Duodenal mucosa (tissue), 2 donors: ENCODE measurements around the gene ST6GAL1.
"Not testable (repeated sequence)": the region's sequence is repeated elsewhere in the genome, so short reads cannot be mapped to it uniquely, and the experiment has no call there.

Experiments
- H3K27ac ChIP-seq: one replicate; pipeline ENCODE4 v1.7.0; 2013; ENCODE audit warnings: low read depth, low read length
- H3K27me3 ChIP-seq, 2 donors: one replicate each; pipeline ENCODE4 v1.7.0; 2013; ENCODE audit warnings: low read length in 2 of 2, control low read depth in 1 of 2; ENCODE audit not compliant: insufficient read depth in 2 of 2, control insufficient read depth in 1 of 2
- H3K36me3 ChIP-seq, 2 donors: one replicate each; pipeline ENCODE4 v1.7.0; 2013; ENCODE audit warnings: low read length in 2 of 2, control low read depth in 1 of 2; ENCODE audit not compliant: insufficient read depth in 2 of 2, control insufficient read depth in 1 of 2
- H3K4me1 ChIP-seq, 2 donors: one replicate each; pipeline ENCODE4 v1.7.0; 2013; ENCODE audit warnings: low read length in 2 of 2, control low read depth in 1 of 2; ENCODE audit not compliant: insufficient read depth in 2 of 2, control insufficient read depth in 1 of 2
- H3K4me3 ChIP-seq, 2 donors: one replicate each; pipeline ENCODE4 v1.7.0; 2013; ENCODE audit warnings: low read length in 2 of 2, low read depth in 1 of 2
- H3K9ac ChIP-seq, 2 donors: one replicate each; pipeline ENCODE4 v1.7.0; 2013; ENCODE audit warnings: low read length in 2 of 2, low read depth in 1 of 2
- H3K9me3 ChIP-seq, 2 donors: one replicate each; pipeline ENCODE4 v1.7.0; 2013; ENCODE audit warnings: low read length in 2 of 2, control low read depth in 1 of 2; ENCODE audit not compliant: control insufficient read depth in 1 of 2

Gene ST6GAL1

DNA sequence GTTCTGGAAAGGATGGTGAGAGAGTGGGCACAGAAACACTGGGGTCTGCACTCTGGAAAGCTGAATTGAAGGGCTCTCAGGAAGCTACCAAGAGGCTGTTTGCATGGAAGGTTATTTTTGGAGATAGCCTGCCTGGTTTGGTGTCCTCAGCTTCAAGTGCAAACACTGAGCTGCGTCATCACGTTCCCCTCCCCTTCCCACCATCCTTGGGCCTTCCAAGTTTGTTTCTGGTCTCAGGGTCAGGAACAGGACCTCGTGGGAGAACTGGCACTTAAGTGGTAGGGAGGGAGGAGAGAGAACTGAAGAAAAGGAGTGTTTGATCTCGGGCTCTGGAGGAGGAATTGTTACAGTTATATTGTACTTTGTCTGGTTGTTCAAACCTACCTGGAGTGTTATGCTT, 10.6 kb downstream of the ST6GAL1 start:
- no peaks in the 10 kb centered on the region for H3K9me3 ChIP-seq
- no peaks in the 10 kb centered on the region for H3K4me1 ChIP-seq
- no peaks in the 10 kb centered on the region for H3K36me3 ChIP-seq
- H3K4me3 ChIP-seq, result no peak overlapping the region
- no peaks in the 10 kb centered on the region for H3K27me3 ChIP-seq
- H3K9ac ChIP-seq, result no peak overlapping the region
- no peak overlapping the region for H3K27ac ChIP-seq

DNA sequence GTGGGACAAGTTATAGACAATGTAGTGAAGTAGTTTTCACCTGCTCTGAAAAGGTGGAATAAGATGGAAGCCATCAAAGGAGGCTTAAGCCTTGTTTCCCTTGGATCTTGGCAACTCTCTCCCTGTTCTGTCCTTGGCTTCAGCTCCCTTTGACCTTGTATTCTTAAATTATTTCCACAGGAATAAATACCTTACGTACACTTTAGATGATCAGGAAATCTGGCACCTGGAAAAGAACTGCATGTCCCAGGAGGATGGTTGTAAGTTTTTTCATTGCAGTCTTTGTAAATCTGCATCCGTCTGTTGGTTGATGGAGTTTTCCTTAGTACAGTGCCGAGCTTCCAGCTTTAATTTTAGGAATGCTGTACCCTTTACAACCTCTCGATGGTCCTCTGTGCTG, 11.8 kb downstream of the ST6GAL1 start:
- no peak overlapping the region for H3K27ac ChIP-seq

DNA sequence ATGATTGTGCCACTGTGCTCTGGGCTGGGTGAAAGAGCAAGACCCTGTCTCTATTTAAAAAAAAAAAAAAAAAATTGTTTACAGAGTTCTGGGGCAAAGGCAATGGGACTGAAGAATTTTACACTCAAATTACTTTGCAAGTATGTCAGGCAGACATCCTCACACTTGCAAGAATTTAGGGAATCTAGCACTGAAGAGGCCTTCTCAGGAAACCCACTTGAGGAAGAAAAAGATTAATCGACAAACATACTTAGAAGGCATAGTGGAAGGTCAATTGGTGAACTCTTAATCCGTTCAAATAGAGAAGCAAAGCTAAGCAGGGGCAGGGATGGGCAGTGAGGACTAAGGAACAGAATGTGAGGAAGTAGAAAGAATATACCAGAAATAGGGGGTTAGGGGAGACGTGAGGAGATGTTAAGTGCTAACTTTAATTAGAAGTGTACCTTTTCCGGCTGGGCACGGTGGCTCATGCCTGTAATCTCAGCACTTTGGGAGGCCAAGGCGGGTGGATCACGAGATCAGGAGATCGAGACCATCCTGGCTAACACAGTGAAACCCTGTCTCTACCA, 15.0 kb downstream of the ST6GAL1 start:
- Histone ChIP-seq H3K27ac (no peak overlapping the region), H3K4me1 (peaks cover 0 to 9% of the 10 kb centered on the region in 2 donors), H3K4me3 (no peak overlapping the region), H3K27me3 (no peaks in the 10 kb centered on the region), H3K9ac (no peak overlapping the region), H3K36me3 (no peaks in the 10 kb centered on the region), H3K9me3 (no peaks in the 10 kb centered on the region)

More for the DNA sequence above, 11.8 kb downstream of the ST6GAL1 start:
- no peaks in the 10 kb centered on the region for H3K4me1 ChIP-seq
- H3K9ac ChIP-seq, result no peak overlapping the region
- no peaks in the 10 kb centered on the region for H3K27me3 ChIP-seq
- no peaks in the 10 kb centered on the region for H3K9me3 ChIP-seq
- no peak overlapping the region for H3K4me3 ChIP-seq
- H3K36me3 ChIP-seq, result no peaks in the 10 kb centered on the region

DNA sequence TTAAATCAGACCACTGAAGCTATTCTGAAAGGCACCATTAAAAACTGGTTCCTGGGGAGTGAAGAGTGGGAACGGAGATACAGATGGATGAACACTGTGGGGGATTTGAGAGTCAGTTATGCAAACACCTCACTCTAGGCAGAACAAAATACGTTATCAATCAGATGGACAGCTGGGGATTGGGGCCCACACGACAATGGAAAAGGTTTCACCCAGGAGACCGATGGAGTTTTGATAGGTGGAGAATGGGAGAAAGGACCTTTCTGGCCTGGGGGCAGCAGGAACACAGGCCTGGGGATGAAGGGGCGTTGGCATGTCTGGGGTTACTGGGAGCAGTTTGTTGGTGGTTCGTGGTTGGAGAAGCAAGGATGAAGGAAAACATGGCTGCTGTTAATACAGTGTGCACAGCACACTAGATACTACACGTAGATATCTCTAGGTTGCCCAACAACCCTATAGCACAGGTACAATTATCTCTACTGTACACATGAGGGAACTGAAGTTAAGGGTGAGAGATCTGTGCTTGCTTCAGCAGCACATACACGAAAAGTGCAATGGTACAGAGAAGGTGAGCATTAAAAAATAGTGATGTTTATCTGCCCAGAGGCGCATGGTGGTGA, 16.5 kb downstream of the ST6GAL1 start:
- Histone ChIP-seq H3K9ac (no peak overlapping the region), H3K4me1 (peaks cover 0 to 9% of the 10 kb centered on the region in 2 donors), H3K9me3 (no peaks in the 10 kb centered on the region), H3K27me3 (no peaks in the 10 kb centered on the region), H3K27ac (no peak overlapping the region), H3K36me3 (no peaks in the 10 kb centered on the region), H3K4me3 (no peak overlapping the region)

DNA sequence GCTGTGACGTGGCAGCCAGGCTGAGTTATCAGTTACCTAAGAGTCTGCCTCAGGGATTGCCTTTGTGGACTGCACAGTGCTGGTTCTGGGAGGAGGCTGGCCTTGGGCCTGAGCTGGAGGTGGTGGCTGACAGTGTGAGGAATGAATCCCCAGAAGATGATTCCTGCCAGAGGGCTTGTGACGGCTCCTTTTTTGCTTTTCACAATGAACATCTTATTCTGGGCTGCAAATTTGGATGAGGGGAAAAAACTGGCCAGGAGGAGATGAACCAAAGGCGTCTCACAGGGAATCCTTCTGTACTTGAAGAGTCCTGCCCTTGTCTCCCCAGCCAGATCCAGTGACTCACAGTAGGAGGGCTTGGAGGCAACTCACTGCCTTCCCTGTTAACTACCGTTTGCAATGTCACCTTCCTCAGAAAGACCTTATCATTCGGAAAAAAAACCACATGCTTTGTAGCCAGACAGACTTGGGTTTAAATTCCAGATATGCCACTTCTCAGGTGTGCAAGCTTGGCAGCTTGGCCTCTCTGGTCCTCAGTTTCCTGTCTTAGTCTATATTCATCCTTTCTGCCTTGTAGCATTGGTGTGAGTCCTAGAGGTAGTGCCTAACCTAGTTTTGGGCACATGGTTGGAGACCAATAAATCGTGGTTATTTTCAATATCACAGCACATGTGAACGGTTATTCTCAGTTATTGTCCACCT, 19.1 kb downstream of the ST6GAL1 start:
- Histone ChIP-seq H3K4me1 (peaks cover 0 to 9% of the 10 kb centered on the region in 2 donors), H3K27ac (no peak overlapping the region), H3K4me3 (no peak overlapping the region)

DNA sequence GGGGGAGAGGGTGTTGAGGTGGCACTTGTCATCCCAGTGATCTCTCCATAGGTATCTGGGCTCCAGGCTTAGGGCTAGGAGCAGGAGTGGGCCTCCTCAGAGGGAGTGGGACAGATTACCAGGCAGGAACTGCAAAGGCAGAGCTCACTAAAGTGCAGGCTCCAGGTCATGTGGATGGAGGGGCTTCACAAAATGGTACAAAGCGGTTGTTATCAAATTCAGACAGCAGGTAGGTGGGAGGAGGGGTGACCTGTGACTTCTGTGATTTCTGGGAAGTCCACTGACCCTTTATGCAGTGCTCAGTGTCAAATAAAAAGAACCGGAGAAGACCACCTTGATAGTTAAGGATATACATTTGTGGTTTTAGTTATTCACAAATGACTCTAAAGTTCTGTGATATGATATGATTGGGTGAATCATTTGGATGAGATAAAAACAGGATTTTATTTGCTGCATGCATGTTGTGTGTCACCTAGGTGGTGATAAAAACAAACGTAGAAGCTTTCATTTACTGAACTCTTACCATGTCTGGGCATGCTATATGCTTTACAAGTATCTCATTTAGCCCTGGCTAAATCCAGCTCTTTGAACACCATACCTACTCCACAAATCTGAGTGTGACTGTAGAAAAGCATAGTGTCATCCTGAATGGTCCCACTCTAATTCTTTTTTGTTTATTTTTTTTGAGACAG, 20.2 kb downstream of the ST6GAL1 start:
- Histone ChIP-seq H3K9ac (no peak overlapping the region), H3K27me3 (no peaks in the 10 kb centered on the region), H3K4me1 (peaks cover 0 to 9% of the 10 kb centered on the region in 2 donors), H3K36me3 (no peaks in the 10 kb centered on the region), H3K4me3 (no peak overlapping the region), H3K9me3 (no peaks in the 10 kb centered on the region), H3K27ac (no peak overlapping the region)

More for the DNA sequence above, 19.1 kb downstream of the ST6GAL1 start:
- Histone ChIP-seq H3K9me3 (no peaks in the 10 kb centered on the region), H3K36me3 (no peaks in the 10 kb centered on the region), H3K9ac (no peak overlapping the region), H3K27me3 (no peaks in the 10 kb centered on the region)

DNA sequence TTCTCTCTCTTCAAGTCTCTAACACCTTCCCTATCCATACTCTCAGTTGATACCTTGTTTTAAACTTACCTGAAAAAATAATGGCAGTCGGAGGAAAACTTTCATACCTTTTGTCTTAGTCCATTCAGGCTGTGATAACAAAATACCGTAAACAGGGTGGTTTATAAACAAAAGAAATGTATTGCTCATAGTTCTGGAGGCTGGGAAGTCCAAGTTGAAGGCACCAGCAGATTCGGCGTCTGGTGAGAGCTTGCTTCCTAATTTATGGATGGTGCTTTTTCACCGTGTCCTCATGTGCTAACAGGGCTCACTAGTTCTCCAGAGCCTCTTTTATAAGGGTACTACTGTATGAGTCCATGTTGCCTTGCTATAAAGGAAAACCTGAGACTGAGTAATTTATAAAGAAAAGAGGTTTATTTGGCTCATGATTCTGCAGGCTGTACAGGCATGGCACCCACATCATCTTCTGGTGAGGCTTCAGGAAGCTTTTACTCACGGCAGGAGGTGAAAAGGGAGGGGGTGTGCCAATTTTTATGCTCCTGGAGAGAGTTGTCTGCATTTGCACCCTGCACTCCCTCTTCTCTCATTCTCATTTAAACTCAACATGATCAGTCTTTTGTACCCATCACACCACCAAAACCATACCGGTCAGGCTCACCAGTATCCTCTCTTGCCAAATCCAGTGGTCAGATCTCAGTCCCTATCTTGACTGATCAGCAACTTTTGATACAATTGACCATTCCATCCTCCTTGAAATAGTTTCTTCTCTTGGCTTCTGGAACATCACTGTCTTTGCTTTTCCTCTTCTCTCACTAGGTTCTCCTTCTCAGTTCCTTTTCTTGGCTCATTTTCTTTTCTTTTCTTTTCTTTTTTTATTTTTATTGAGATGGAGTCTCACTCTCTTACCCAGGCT, 21.6 kb downstream of the ST6GAL1 start:
- Histone ChIP-seq H3K4me1 (peaks cover 0 to 9% of the 10 kb centered on the region in 2 donors), H3K4me3 (no peak overlapping the region), H3K27me3 (no peaks in the 10 kb centered on the region), H3K27ac (no peak overlapping the region), H3K36me3 (no peaks in the 10 kb centered on the region), H3K9ac (no peak overlapping the region), H3K9me3 (no peaks in the 10 kb centered on the region)

DNA sequence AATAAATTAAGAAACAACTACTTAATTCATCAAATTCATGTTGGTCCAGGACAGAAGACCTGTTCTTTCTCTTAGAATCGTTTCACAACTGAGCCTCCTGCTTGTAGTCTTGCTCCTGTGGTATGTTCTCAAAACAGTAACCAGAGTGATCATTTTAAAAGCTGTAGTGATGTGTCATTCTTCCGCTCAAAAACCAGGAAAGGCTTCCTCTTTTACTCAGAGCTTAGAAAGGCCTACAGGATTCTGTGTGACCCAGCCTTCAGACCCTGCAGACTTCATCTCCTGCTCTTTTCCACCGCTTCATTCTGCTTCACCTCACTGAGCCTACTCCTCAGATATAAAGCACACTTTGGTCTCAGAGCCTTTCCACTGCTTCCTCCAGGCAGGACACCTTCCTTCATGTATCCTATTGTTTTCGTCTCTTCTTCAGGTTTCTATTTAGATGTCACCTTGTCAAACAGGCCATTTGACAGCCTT, 22.7 kb downstream of the ST6GAL1 start:
- Histone ChIP-seq H3K4me1 (peaks cover 0 to 6% of the 10 kb centered on the region in 2 donors), H3K36me3 (no peaks in the 10 kb centered on the region), H3K9me3 (no peaks in the 10 kb centered on the region), H3K4me3 (no peak overlapping the region), H3K9ac (no peak overlapping the region), H3K27me3 (no peaks in the 10 kb centered on the region), H3K27ac (no peak overlapping the region)

DNA sequence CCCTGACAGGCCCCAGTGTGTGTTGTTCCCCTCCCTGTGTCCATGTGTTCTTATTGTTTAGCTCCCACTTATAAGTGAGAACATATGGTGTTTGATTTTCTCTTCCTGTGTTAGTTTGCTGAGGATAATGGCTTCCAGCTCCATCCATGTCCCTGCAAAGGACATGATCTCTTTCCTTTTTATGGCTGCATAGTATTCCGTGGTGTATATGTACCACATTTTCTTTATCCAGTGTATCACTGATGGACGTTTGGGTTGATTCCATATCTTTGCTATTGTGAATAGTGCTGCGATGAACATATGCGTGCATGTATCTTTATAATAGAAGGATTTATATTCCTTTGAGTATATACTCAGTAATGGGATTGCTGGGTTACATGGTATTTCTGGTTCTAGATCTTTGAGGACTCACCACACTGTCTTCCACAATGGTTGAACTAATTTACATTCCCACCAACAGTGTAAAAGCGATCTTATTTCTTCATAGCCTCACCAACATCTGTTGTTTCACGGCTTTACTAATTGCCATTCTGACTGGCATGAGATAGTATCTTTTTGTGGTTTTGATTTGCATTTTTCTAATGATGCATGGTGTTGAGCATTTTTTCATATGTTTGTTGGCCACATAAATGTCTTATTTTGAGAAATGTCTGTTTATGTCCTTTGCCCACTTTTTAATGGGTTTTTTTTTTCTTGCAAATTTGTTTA, 23.8 kb downstream of the ST6GAL1 start:
- not testable (repeated sequence) for H3K36me3 ChIP-seq, H3K4me1 ChIP-seq, H3K4me3 ChIP-seq, H3K27ac ChIP-seq, H3K9me3 ChIP-seq, H3K9ac ChIP-seq, H3K27me3 ChIP-seq
